GM12875 (cell line): ENCODE data around the gene IL32.
A peak's percentile ranks its signal among the peaks of the same experiment; 100 is the strongest.
"Not testable (repeated sequence)": the region's sequence is repeated elsewhere in the genome, so short reads cannot be mapped to it uniquely, and the experiment has no call there.

Source experiments
- H3K4me3 ChIP-seq: one replicate; pipeline ENCODE4 v1.5.1; 2011; ENCODE audit warnings: low read depth, low read length, control low read depth
- TF ChIP-seq, protein P1 (sequence below): IDR thresholded peaks from 2 replicates; pipeline ENCODE4 v1.5.1; 2011; ENCODE audit warnings: low read depth, mild to moderate bottlenecking, control low read depth, inconsistent platforms, low read length, moderate library complexity, borderline replicate concordance; ENCODE audit not compliant: insufficient read depth

The IL32 gene

DNA sequence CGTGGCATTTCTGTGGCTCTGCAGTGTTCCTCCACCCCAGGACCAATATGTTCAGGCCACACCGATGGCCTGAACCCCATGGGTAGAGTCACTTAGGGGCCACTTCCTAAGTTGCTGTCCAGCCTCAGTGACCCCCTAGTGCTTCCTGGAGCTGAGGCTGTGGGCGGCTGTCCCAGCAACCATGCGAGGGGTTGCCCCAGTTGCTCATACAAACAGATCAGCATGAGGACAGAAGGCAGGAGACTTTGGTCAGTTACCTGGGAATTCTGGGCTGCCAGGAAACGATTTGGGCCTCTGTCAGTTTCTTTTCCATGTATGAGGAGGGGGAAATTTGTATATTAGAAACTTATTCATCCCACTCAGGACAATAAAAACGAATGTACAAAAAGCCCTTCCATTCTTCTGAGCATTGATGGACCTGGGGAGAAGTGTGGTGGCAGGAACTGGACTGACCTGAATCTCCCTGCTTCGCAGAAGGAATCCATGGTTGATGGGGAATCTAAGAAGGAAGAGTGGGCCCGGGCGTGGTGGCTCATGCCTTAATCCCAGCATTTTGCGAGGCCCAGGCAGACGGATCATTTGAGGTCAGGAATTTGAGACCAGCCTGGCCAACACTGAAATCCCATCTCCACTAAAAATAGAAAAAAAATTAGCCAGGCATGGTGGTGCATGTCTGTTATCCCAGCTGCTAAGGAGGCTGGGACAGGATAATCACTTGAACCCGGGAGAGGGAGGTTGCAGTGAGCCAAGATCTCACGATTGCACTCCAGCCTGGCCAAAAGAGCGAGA lies 4.9 kb upstream of the IL32 start:
- TF ChIP-seq, protein P1, sequence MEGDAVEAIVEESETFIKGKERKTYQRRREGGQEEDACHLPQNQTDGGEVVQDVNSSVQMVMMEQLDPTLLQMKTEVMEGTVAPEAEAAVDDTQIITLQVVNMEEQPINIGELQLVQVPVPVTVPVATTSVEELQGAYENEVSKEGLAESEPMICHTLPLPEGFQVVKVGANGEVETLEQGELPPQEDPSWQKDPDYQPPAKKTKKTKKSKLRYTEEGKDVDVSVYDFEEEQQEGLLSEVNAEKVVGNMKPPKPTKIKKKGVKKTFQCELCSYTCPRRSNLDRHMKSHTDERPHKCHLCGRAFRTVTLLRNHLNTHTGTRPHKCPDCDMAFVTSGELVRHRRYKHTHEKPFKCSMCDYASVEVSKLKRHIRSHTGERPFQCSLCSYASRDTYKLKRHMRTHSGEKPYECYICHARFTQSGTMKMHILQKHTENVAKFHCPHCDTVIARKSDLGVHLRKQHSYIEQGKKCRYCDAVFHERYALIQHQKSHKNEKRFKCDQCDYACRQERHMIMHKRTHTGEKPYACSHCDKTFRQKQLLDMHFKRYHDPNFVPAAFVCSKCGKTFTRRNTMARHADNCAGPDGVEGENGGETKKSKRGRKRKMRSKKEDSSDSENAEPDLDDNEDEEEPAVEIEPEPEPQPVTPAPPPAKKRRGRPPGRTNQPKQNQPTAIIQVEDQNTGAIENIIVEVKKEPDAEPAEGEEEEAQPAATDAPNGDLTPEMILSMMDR, result no peak
- H3K4me3 ChIP-seq, result no peak overlapping the region

DNA sequence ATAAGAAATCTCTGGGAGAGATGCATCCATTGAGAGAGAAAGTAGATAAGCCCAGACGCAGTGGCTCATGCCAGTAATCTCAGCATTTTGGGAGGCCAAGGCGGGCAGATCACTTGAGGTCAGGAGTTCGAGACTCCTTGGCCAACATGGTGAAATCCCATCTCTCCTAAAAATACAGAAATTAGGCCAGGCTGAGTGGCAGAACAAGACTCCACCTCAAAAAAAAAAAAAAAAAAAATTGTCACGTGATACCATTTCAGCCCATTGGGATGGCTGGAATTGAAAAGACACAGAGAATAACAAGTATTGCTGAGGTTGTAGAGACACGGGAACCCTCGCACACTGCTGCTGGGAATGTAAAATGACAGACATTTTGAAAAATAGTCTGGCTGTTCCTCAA lies 2.9 kb upstream of the IL32 start:
- H3K4me3 ChIP-seq, result no peak overlapping the region
- TF ChIP-seq, protein P1, result no peak

DNA sequence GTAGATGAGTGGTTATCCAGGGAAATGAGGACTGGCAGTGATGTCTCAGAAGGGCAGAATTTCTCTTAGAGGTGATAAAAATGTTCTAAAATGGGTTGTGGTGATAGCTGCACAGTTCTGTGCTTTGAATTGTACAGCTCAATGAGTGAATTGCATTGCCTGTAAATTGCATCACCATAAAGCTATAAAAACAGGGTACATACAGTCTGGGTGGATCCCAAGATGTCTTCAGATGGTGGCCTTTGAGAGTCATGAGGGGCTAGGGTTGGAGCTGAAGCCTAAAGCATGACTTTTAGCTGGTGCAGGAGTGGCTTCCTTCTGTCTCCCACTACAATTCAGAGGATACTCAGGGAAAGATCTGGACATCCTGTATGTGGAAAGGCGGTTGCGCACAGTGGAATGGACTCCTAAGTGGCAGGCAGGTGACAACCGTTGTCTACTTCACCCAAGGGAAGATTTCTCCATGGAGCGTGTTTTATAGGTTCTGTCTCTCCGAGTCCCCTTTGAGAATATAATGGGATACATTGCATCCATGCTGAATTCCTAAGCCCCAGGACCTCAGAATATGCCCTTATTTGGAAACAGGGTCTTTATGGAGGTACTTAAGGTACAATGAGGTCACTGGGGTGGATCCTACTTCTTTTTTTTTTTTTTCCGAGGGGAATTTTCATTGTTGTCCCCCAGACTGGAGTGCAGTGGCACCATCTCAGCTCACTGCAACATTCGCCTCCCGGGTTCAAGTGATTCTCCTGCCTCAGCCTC lies 1.6 kb upstream of the IL32 start:
- H3K4me3 ChIP-seq, result no peak overlapping the region
- TF ChIP-seq, protein P1, result no peak

DNA sequence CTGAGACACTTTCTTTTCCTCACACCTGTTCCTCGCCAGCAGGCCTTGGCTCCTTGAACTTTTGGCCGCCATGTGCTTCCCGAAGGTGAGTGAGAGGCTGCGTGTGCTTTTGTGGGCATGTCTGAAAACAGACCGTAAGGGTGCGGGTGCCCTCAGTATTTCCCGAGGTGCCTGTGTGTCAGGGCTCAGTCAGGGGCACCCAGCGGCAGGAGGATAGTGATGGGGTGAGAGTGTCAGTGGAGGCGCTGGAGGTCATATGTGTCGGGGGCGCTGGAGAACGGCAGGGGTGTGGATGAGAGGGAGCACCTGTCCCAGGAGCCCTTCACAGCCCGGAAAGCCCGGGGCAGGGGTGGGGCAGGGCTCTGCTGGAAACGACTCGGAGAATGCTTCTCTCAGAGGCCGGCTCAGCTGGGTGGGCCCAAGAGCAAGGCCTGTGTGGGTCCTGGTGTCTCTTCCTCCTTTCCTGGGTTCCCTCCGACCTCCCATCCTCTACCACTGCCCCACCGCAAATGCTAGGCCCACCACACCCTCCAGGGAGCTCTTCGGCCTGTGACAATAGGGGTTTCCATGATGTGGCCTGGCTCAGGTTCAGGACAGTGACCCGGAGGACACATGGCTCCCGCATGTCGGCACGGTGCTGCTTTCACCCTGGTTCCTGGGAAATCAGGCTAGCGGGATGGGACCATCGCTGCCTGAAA lies 451 bp downstream of the IL32 start:
- TF ChIP-seq, protein P1, result no peak
- H3K4me3 ChIP-seq, result peak overlapping the region; percentile 53

DNA sequence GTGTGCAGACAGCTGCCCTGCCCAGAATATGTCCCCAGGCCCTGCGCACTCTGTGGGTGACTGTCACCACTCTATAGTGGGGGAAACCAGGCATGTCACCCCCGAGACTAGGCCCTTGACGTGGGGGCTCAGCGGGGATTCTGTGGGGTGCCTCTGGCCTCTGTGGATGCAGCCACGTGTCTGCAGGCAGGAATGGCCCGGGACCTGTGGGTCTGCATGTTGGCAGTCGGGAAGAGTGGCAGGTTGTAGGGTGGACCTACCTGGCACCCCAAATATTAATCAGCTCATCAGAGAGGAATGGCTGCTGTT lies 954 bp downstream of the IL32 start:
- peak overlapping the region; percentile 53 for H3K4me3 ChIP-seq
- TF ChIP-seq, protein P1, result no peak

DNA sequence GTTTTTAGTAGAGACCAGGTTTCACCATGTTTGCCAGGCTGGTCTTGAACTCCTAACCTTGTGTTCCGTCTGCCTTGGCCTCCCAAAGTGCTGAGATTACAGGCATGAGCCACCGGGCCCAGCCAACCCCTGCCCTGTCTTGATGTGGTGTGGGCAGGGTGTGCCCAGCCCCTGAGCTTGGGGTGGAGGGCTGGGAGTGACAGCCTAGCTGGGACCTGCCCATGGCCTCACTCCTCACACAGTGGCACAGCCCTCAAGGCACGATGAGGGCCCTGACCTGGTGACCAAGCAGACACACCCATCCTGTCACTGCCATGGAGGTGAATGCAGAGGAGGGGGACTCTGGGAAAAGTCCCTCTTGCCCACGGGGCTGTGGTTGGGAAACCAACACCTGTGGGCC lies 3.0 kb downstream of the IL32 start:
- H3K4me3 ChIP-seq, result no peak overlapping the region
- TF ChIP-seq, protein P1, result no peak

DNA sequence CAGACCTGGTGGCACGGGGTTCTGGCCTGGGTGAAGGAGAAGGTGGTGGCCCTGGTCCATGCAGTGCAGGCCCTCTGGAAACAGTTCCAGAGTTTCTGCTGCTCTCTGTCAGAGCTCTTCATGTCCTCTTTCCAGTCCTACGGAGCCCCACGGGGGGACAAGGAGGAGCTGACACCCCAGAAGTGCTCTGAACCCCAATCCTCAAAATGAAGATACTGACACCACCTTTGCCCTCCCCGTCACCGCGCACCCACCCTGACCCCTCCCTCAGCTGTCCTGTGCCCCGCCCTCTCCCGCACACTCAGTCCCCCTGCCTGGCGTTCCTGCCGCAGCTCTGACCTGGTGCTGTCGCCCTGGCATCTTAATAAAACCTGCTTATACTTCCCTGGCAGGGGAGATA lies 3.7 kb downstream of the IL32 start:
- H3K4me3 ChIP-seq, result not testable (repeated sequence)
